ENCODE results near the gene TEX10. TPM values are rescaled to one million over a fixed set of nuclear protein-coding genes. Genes with fewer than 3 reads are reported as not detected.

TEX10 gene
- total and polyA plus RNA-seq, 2 of the 4 experiments (the other 2 are of a cell fraction), result 16.2 to 43.9 TPM

- in situ Hi-C loops (cut with MboI; ENCODE audit: low sequenced_read_pairs) (no loop called here), dilution Hi-C loops (cut with HindIII; ENCODE audit: low sequenced_read_pairs, unreplicated experiment) (no loop called here), intact Hi-C loops (cut with micrococcal nuclease) (no loop called here)
- Histone ChIP-seq H3K27me3 (ENCODE audit: control insufficient read depth, insufficient read depth, low read length) (no peaks in the 10 kb centered on the region), H2BK120ac (ENCODE audit: low read depth, low read length) (no peak overlapping the region), H4K20me1 (ENCODE audit: insufficient read depth, low read length) (no peaks in the 10 kb centered on the region), H3K4me1 (ENCODE audit: control insufficient read depth, insufficient read depth, low read length) (no peaks in the 10 kb centered on the region), H3K14ac (replicated peaks; ENCODE audit: low read depth, low read length) (no peak overlapping the region), H3K27ac (ENCODE audit: insufficient read depth, low read length) (no peak overlapping the region), H2BK5ac (ENCODE audit: low read depth, low read length, poor library complexity, severe bottlenecking) (no peak overlapping the region), H2AFZ (replicated peaks; ENCODE audit: low read length, poor library complexity) (no peak overlapping the region), H4K8ac (ENCODE audit: low read depth in 2 of 2, low read length in 2 of 2) (no peak overlapping the region), H3K4ac (ENCODE audit: low read depth, low read length) (no peak overlapping the region), H3K79me1 (ENCODE audit: low read depth in 1 of 2, low read length in 2 of 2) (peaks cover 2 to 10% of the 10 kb centered on the region in 2 experiments; a peak in 1 of 4 replicates), H3K9me1 (ENCODE audit: insufficient read depth, low read length) (no peaks in the 10 kb centered on the region), H2AK9ac (replicated peaks; ENCODE audit: low read depth, low read length, poor library complexity) (no peak overlapping the region), H4K91ac (ENCODE audit: insufficient read depth, low read depth, low read length) (no peak overlapping the region), H2BK15ac (ENCODE audit: low read depth, low read length) (no peak overlapping the region), H3K9ac (ENCODE audit: low read depth, low read length) (no peak overlapping the region), H2BK20ac (ENCODE audit: low read depth, low read length) (no peak overlapping the region), H3K9me3 (ENCODE audit: control insufficient read depth, insufficient read depth, low read length) (no peaks in the 10 kb centered on the region), H3K36me3 (ENCODE audit: control insufficient read depth, insufficient read depth, low read length) (peaks cover 18% of the 10 kb centered on the region), H3K4me3 (ENCODE audit: insufficient read depth, low read depth, low read length) (no peak overlapping the region), H4K5ac (ENCODE audit: low read depth, low read length) (no peak overlapping the region), H3K4me2 (ENCODE audit: low read depth, low read length) (no peak overlapping the region), H3K18ac (ENCODE audit: low read depth, low read length) (no peak overlapping the region), H2AK5ac (ENCODE audit: low read depth, low read length) (no peak overlapping the region), H3K56ac (ENCODE audit: extremely low read depth, insufficient read depth, low read length) (no peak overlapping the region), H3K23ac (ENCODE audit: low read depth, low read length) (no peak overlapping the region)
- BruUV-seq (replicated peaks), result no TSS peak
- no peak for DNase-seq
- ChIA-PET CTCF (no interaction called here), POLR2A (ENCODE audit: unreplicated experiment) (no interaction called here)
- WGBS, 2 experiments (ENCODE audit: extremely low coverage in 2 of 2, insufficient read length in 1 of 2), result 100% methylated on average over 1 of the region's 7 CpGs; no CpG with 5 or more reads in 1 of the 2 experiments
- TF ChIP-seq RAD21 (IDR thresholded peaks at IDR 0.05; ENCODE audit: low read length) (no peak), RFX5 (IDR thresholded peaks at IDR 0.05; ENCODE audit: low read depth, low read length) (no peak), BHLHE40 (IDR thresholded peaks at IDR 0.05; ENCODE audit: low read depth, low read length) (no peak), CHD1 (IDR thresholded peaks at IDR 0.05; ENCODE audit: low read depth, low read length) (no peak)
- TF ChIP-seq, protein P1, sequence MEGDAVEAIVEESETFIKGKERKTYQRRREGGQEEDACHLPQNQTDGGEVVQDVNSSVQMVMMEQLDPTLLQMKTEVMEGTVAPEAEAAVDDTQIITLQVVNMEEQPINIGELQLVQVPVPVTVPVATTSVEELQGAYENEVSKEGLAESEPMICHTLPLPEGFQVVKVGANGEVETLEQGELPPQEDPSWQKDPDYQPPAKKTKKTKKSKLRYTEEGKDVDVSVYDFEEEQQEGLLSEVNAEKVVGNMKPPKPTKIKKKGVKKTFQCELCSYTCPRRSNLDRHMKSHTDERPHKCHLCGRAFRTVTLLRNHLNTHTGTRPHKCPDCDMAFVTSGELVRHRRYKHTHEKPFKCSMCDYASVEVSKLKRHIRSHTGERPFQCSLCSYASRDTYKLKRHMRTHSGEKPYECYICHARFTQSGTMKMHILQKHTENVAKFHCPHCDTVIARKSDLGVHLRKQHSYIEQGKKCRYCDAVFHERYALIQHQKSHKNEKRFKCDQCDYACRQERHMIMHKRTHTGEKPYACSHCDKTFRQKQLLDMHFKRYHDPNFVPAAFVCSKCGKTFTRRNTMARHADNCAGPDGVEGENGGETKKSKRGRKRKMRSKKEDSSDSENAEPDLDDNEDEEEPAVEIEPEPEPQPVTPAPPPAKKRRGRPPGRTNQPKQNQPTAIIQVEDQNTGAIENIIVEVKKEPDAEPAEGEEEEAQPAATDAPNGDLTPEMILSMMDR (conservative IDR thresholded peaks at IDR 0.05; ENCODE audit: low read depth, low read length), result no peak
- ATAC-seq (ENCODE audit: low read depth), result no peak
Measured at GRCh38 chr9:100285601-100286000, 67.1 kb downstream of the TEX10 start.

Data from IMR-90 (cell line).